A549 (cell line): Measurements from ENCODE around the gene ALDOA. TPM values are rescaled to one million over a fixed set of nuclear protein-coding genes. Genes with fewer than 3 reads are reported as not detected.

Experiments used
- ATAC-seq, 2 experiments: fragments of 200-7000 bp in 1 of 2; fragments of >200 bp in 1 of 2; cut with Nextera tagmentation in 1 of 2; cut with Tn5 transposase in 1 of 2; 3 replicates each; pipeline versions ENCODE4 v1.8.0 to v1.9.1; 2018 to 2020; ENCODE audit warnings: mild to moderate bottlenecking in 1 of 2, moderate library complexity in 1 of 2
- CTCF ChIA-PET: fragments of 300-600 bp; sonication (Branson Sonifier 250); formaldehyde crosslinking; extraction: SDS; loops from one replicate; lab custom pipeline; 2021; ENCODE audit warnings: antibody characterized with exemption, inconsistent platforms; lab: Yijun Ruan, JAX
- POLR2A ChIA-PET: fragments of 350-600 bp; formaldehyde crosslinking; extraction: SDS; loops from one replicate; lab custom pipeline; 2021; ENCODE audit warnings: antibody characterized with exemption, inconsistent platforms; lab: Yijun Ruan, JAX
- DNase-seq, 2 experiments: peaks; one replicate each; pipeline versions ENCODE4 v3.0.0 to v3.0.0-alpha.2; 2011 to 2016; ENCODE audit warnings: low read depth in 1 of 2, low spot score in 1 of 2
- FAIRE-seq: peaks from 2 replicates; lab custom pipeline; 2011; peaks lifted over from hg19 to GRCh38; lab: Jason Lieb, UNC
- H3K27ac ChIP-seq, 2 experiments: fragments of >200 bp; sonication (Bioruptor Twin); formaldehyde crosslinking; 3 replicates each; pipeline ENCODE4 v1.5.1; 2016 to 2017
- H3K4me1 ChIP-seq: fragments of >200 bp; sonication (Bioruptor Twin); formaldehyde crosslinking; 3 replicates; pipeline ENCODE4 v1.6.1; 2016
- H3K4me2 ChIP-seq: fragments of >200 bp; sonication (Bioruptor Twin); formaldehyde crosslinking; 3 replicates; pipeline ENCODE4 v1.6.1; 2016
- H3K4me3 ChIP-seq: fragments of >200 bp; sonication (Bioruptor Twin); formaldehyde crosslinking; 3 replicates; pipeline ENCODE4 v1.5.1; 2016
- H3K9me3 ChIP-seq: fragments of >200 bp; sonication (Bioruptor Twin); formaldehyde crosslinking; 3 replicates; pipeline ENCODE4 v1.6.1; 2016
- BHLHE40 ChIP-seq: IDR thresholded peaks from 2 replicates; pipeline ENCODE4 v1.6.1; 2012; ENCODE audit warnings: low read depth, low read length, inconsistent platforms
- ESRRA ChIP-seq: fragments of 150-350 bp; IDR thresholded peaks from 2 replicates; pipeline ENCODE4 v1.6.1; 2014; ENCODE audit warnings: mild to moderate bottlenecking, low read length, borderline replicate concordance
- FOSL2 ChIP-seq, 2 experiments: fragments of 450-650 bp in 1 of 2; fragments of >200 bp in 1 of 2; sonication (Bioruptor Twin) in 1 of 2; formaldehyde crosslinking; IDR thresholded peaks; 2 replicates each; pipeline versions ENCODE4 v1.5.0 to v1.6.1; 2016 to 2020; ENCODE audit warnings: mild to moderate bottlenecking in 1 of 2, moderate library complexity in 1 of 2
- JUNB ChIP-seq: fragments of >200 bp; sonication (Bioruptor Twin); formaldehyde crosslinking; IDR thresholded peaks from 2 replicates; pipeline ENCODE4 v1.6.1; 2016
- MAZ ChIP-seq: fragments of 150-350 bp; IDR thresholded peaks from 2 replicates; pipeline ENCODE4 v1.6.1; 2014; ENCODE audit warnings: antibody characterized with exemption, low read depth, low read length, borderline replicate concordance
- NPAS2 ChIP-seq: fragments of 250-450 bp; sonication (Bioruptor Pico); IDR thresholded peaks from 2 replicates; pipeline ENCODE4 v1.8.0; 2022; ENCODE audit warnings: mild to moderate bottlenecking, moderate library complexity, borderline replicate concordance
- PHF8 ChIP-seq: fragments of 200-600 bp; sonication (generic); IDR thresholded peaks from 2 replicates; pipeline ENCODE4 v1.6.1; 2016; ENCODE audit warnings: low read depth, mild to moderate bottlenecking, antibody characterized with exemption, moderate library complexity, borderline replicate concordance
- POLR2AphosphoS2 ChIP-seq: conservative IDR thresholded peaks from 2 replicates; pipeline ENCODE4 v1.6.1; 2012; ENCODE audit warnings: low read length, improper control_type of control experiment, inconsistent platforms
- RCOR1 ChIP-seq: fragments of 150-350 bp; IDR thresholded peaks from 2 replicates; pipeline ENCODE4 v1.6.1; 2014; ENCODE audit warnings: antibody characterized with exemption, low read length, low read depth
- RFX5 ChIP-seq: fragments of 450-650 bp; IDR thresholded peaks from 2 replicates; pipeline ENCODE4 v1.7.1; 2014; ENCODE audit warnings: antibody characterized with exemption, mild to moderate bottlenecking, moderate library complexity
- RNF2 ChIP-seq: fragments of 200-600 bp; sonication (generic); IDR thresholded peaks from 2 replicates; pipeline ENCODE4 v1.6.1; 2016; ENCODE audit warnings: low read depth, mild to moderate bottlenecking, antibody characterized with exemption, moderate library complexity, borderline replicate concordance
- TP53 ChIP-seq: fragments of 250-450 bp; sonication (Bioruptor Pico); IDR thresholded peaks from 2 replicates; pipeline ENCODE4 v1.5.0; 2021; ENCODE audit warnings: mild to moderate bottlenecking, moderate library complexity
- WGBS: methylation state at CpG from one replicate; pipeline ENCODE4 v1.1.6; 2017; ENCODE audit errors: missing lambda C conversion rate; 5-methylcytosine and 5-hydroxymethylcytosine counted together
- polyA plus RNA-seq, 4 experiments: library from polyadenylated mRNA; depleted of rRNA in 3 of 4; stranded (reverse); fragments of >200 nt; fragmentation: RNase III in 1 of 4; extraction: RNeasy Plus Mini Kit Qiagen cat#74134 plus additional on column Dnase treatment in 1 of 4; gene quantifications; 2 replicates in 3 of 4; 3 replicates in 1 of 4; pipeline ENCODE4 v1.2.3, GENCODE V29; 2011 to 2017
- TF ChIP-seq, protein P1 (sequence below): fragments of >200 bp; sonication (Bioruptor Twin); formaldehyde crosslinking; IDR thresholded peaks from 3 replicates; pipeline ENCODE4 v1.5.1; 2016
- TF ChIP-seq, protein P2 (sequence below): fragments of 450-650 bp; IDR thresholded peaks from 2 replicates; pipeline ENCODE4 v1.6.1; 2014; ENCODE audit warnings: antibody characterized with exemption
- TF ChIP-seq, protein P3 (sequence below): fragments of 250-450 bp; sonication (Bioruptor Pico); IDR thresholded peaks from 2 replicates; pipeline ENCODE4 v1.5.0; 2021; ENCODE audit warnings: mild to moderate bottlenecking, moderate library complexity, borderline replicate concordance
- TF ChIP-seq, protein P4 (sequence below): IDR thresholded peaks from 2 replicates; pipeline ENCODE4 v1.6.1; 2012; ENCODE audit warnings: low read depth, borderline replicate concordance
- TF ChIP-seq, protein P5 (sequence below): fragments of 150-350 bp; IDR thresholded peaks from 2 replicates; pipeline ENCODE4 v1.6.1; 2014; ENCODE audit warnings: low read depth, mild to moderate bottlenecking, low read length

The ALDOA gene
- polyA plus RNA-seq, 2 of the 4 experiments (the other 2 are of a cell fraction): 741 to 1,286 TPM

DNA sequence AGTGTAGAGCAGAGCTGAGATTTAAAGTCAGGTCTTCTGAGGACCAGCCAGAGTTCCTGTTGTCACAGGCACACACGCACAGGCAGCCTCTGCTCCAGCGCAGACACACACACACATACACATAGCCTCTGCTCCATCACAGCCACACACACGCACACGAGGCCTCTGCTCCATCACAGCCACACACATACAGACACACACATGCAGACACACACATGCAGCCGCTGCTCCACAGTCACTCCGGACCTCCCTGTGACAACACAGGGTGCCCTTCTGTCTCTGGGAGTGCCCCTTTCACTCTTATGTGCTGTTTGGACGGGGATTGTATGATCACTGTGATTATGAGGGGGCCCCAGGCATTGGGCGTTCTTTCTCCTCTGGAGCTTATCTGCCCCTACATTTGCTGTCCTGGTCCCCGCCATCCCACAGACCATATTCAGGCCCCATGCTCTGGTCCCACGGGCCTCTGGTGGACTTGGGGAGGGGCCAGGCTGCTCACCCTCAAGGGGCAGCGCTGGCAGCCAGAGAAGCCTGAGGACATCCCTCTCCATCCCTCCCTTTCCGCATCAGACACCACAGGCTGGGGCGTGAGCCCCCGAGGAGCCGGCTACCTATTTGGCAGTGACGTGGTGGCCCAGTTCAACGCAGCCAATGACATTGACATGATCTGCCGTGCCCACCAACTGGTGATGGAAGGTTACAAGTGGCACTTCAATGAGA, 18.7 kb downstream of the ALDOA start:
- H3K4me2 ChIP-seq: no peak overlapping the region
- ChIA-PET CTCF (interaction anchor here (1.0 to 1.3 kb wide), 2 partner anchors 8 to 9 kb away, joined by 3 to 10 read pairs; partner anchors contain the start of gene TBX6), POLR2A (interaction anchor here (1.0 kb wide), 1 partner anchor 19 kb away, joined by 6 read pairs; the partner anchor contains the start of gene ALDOA)
- ATAC-seq (peak in 1 of 2 experiments; percentile 4; a peak in 1 of 6 replicates), DNase-seq (no peak), FAIRE-seq (no peak)
- 92% methylated on average over 18 of the region's 18 CpGs for WGBS
- H3K9me3 ChIP-seq: no peaks in the 10 kb centered on the region
- peaks cover 6% of the 10 kb centered on the region; the same call in 2 of the 3 replicates for H3K4me1 ChIP-seq
- no peak overlapping the region for H3K27ac ChIP-seq
- no peak overlapping the region for H3K4me3 ChIP-seq
- TF ChIP-seq FOSL2 (IDR thresholded peaks at IDR 0.05) (no peak), FOSL2 (CRISPR knock-in tag; IDR thresholded peaks at IDR 0.05) (no peak), MAZ (no peak), POLR2AphosphoS2 (no peak), PHF8 (no peak), JUNB (no peak), RFX5 (no peak), RCOR1 (no peak), NPAS2 (CRISPR knock-in tag) (no peak), BHLHE40 (no peak), TP53 (CRISPR knock-in tag) (no peak), ESRRA (no peak)
- TF ChIP-seq, protein P1, sequence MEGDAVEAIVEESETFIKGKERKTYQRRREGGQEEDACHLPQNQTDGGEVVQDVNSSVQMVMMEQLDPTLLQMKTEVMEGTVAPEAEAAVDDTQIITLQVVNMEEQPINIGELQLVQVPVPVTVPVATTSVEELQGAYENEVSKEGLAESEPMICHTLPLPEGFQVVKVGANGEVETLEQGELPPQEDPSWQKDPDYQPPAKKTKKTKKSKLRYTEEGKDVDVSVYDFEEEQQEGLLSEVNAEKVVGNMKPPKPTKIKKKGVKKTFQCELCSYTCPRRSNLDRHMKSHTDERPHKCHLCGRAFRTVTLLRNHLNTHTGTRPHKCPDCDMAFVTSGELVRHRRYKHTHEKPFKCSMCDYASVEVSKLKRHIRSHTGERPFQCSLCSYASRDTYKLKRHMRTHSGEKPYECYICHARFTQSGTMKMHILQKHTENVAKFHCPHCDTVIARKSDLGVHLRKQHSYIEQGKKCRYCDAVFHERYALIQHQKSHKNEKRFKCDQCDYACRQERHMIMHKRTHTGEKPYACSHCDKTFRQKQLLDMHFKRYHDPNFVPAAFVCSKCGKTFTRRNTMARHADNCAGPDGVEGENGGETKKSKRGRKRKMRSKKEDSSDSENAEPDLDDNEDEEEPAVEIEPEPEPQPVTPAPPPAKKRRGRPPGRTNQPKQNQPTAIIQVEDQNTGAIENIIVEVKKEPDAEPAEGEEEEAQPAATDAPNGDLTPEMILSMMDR: no peak
- TF ChIP-seq, protein P2, sequence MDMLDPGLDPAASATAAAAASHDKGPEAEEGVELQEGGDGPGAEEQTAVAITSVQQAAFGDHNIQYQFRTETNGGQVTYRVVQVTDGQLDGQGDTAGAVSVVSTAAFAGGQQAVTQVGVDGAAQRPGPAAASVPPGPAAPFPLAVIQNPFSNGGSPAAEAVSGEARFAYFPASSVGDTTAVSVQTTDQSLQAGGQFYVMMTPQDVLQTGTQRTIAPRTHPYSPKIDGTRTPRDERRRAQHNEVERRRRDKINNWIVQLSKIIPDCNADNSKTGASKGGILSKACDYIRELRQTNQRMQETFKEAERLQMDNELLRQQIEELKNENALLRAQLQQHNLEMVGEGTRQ: no peak
- TF ChIP-seq, protein P3, sequence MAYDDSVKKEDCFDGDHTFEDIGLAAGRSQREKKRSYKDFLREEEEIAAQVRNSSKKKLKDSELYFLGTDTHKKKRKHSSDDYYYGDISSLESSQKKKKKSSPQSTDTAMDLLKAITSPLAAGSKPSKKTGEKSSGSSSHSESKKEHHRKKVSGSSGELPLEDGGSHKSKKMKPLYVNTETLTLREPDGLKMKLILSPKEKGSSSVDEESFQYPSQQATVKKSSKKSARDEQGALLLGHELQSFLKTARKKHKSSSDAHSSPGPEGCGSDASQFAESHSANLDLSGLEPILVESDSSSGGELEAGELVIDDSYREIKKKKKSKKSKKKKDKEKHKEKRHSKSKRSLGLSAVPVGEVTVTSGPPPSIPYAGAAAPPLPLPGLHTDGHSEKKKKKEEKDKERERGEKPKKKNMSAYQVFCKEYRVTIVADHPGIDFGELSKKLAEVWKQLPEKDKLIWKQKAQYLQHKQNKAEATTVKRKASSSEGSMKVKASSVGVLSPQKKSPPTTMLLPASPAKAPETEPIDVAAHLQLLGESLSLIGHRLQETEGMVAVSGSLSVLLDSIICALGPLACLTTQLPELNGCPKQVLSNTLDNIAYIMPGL: no peak
- TF ChIP-seq, protein P4, sequence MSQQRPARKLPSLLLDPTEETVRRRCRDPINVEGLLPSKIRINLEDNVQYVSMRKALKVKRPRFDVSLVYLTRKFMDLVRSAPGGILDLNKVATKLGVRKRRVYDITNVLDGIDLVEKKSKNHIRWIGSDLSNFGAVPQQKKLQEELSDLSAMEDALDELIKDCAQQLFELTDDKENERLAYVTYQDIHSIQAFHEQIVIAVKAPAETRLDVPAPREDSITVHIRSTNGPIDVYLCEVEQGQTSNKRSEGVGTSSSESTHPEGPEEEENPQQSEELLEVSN: no peak
- TF ChIP-seq, protein P5, sequence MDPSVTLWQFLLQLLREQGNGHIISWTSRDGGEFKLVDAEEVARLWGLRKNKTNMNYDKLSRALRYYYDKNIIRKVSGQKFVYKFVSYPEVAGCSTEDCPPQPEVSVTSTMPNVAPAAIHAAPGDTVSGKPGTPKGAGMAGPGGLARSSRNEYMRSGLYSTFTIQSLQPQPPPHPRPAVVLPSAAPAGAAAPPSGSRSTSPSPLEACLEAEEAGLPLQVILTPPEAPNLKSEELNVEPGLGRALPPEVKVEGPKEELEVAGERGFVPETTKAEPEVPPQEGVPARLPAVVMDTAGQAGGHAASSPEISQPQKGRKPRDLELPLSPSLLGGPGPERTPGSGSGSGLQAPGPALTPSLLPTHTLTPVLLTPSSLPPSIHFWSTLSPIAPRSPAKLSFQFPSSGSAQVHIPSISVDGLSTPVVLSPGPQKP: no peak

DNA sequence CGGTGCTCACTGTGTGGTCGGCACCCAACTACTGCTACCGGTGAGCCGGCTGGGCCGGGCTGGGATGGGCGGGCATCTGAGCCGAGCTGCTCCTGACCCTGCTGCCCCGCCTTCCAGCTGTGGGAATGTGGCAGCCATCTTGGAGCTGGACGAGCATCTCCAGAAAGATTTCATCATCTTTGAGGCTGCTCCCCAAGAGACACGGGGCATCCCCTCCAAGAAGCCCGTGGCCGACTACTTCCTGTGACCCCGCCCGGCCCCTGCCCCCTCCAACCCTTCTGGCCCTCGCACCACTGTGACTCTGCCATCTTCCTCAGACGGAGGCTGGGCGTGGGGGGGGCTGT, 19.2 kb downstream of the ALDOA start:
- Histone ChIP-seq H3K9me3 (no peaks in the 10 kb centered on the region), H3K4me1 (peaks cover 11% of the 10 kb centered on the region), H3K4me3 (no peak overlapping the region), H3K4me2 (no peak overlapping the region), H3K27ac (no peak overlapping the region)
- ATAC-seq (peak in 1 of 2 experiments; percentile 7; a peak in 1 of 6 replicates), FAIRE-seq (no peak), DNase-seq (no peak)
- no peak for TF ChIP-seq RNF2
- WGBS: 81% methylated on average over 10 of the region's 17 CpGs
- POLR2A ChIA-PET: interaction anchor here (1.0 kb wide), 1 partner anchor 19 kb away, joined by 6 read pairs; the partner anchor contains the start of gene ALDOA
- CTCF ChIA-PET: interaction anchor here (1.3 kb wide), 1 partner anchor 9 kb away, joined by 3 read pairs; no protein-coding TSS in a partner anchor
